HG02798 (cell line): ENCODE measurements around the gene CMYA5.
"Not testable (repeated sequence)": the region's sequence is repeated elsewhere in the genome, so short reads cannot be mapped to it uniquely, and the experiment has no call there.

ENCODE experiments used
- ATAC-seq: cut with Tn5 transposase; IDR thresholded peaks from one replicate; pipeline ENCODE4 v1.9.1; 2021; ENCODE audit warnings: mild to moderate bottlenecking; ENCODE audit not compliant: unreplicated experiment, poor library complexity

CMYA5 gene

GRCh38 chr5:79702606-79703380 is 13.2 kb downstream of the CMYA5 start:
- ATAC-seq: no peak

GRCh38 chr5:79703381-79703645 is 13.7 kb downstream of the CMYA5 start:
- ATAC-seq: no peak

GRCh38 chr5:79704553-79704952 is 14.9 kb downstream of the CMYA5 start:
- ATAC-seq: no peak

GRCh38 chr5:79705632-79706031 is 16.0 kb downstream of the CMYA5 start:
- ATAC-seq: no peak

GRCh38 chr5:79706317-79706716 is 16.7 kb downstream of the CMYA5 start:
- not testable (repeated sequence) for ATAC-seq

GRCh38 chr5:79707535-79707934 is 17.9 kb downstream of the CMYA5 start:
- ATAC-seq: no peak

GRCh38 chr5:79712741-79713140 is 23.1 kb downstream of the CMYA5 start:
- ATAC-seq: no peak

GRCh38 chr5:79713727-79714126 is 24.1 kb downstream of the CMYA5 start:
- ATAC-seq: no peak

GRCh38 chr5:79716839-79717238 is 27.2 kb downstream of the CMYA5 start:
- ATAC-seq: no peak

- ATAC-seq: no peak
Observed at GRCh38 chr5:79720096-79720495, 30.5 kb downstream of the CMYA5 start.

GRCh38 chr5:79727451-79728355 is 38.1 kb downstream of the CMYA5 start:
- ATAC-seq: no peak

GRCh38 chr5:79728396-79728795 is 38.8 kb downstream of the CMYA5 start:
- no peak for ATAC-seq

- ATAC-seq: no peak
Observed at GRCh38 chr5:79729679-79730078, 40.0 kb downstream of the CMYA5 start.

- no peak for ATAC-seq
Observed at GRCh38 chr5:79730564-79730963, 40.9 kb downstream of the CMYA5 start.

- no peak for ATAC-seq
Observed at GRCh38 chr5:79731775-79732174, 42.1 kb downstream of the CMYA5 start.

- no peak for ATAC-seq
Observed at GRCh38 chr5:79736528-79737514, 47.2 kb downstream of the CMYA5 start.

GRCh38 chr5:79738349-79738748 is 48.7 kb downstream of the CMYA5 start:
- no peak for ATAC-seq

GRCh38 chr5:79742549-79743136 is 53.0 kb downstream of the CMYA5 start:
- no peak for ATAC-seq

- ATAC-seq: no peak
Observed at GRCh38 chr5:79743846-79744605, 54.4 kb downstream of the CMYA5 start.
